ENCODE results near the gene CLCNKB.
"Not testable (repeated sequence)": the region's sequence is repeated elsewhere in the genome, so short reads cannot be mapped to it uniquely, and the experiment has no call there.

CLCNKB gene

DNA sequence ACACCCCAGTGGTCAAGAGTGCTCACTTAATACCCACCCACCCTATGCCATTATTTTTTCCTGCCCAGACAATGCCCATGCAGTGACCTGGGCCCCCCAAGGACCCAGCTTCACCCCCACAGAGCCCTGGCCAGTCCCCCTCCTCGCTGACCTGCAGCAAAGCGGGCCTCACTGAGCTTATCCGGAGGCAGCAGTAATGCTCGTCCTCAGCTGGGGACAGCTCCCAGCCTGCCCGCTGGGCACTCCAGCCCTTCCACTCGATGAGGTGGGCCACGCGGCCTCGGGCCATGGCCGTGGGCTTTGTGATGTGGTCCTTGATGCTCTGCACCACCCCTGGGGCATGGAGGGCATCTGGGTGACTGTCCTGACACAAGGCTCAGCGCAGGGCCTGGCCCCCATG lies 7.1 kb upstream of the CLCNKB start:
- not testable (repeated sequence) for DNase-seq

DNA sequence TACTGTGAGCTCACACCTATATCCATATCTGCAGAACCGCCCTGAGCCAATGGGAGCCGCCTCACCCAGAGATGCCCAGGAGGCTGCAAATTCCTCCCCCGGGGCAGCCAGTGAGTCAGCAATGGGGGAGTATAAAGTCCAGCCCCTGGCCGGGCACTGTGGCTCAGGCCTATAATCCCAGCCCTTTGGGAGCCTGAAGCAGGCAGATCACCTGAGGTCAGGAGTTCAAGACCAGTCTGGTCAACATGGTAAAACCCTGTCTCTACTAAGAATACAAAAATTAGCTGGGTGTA lies 5.0 kb upstream of the CLCNKB start:
- no peak for DNase-seq

DNA sequence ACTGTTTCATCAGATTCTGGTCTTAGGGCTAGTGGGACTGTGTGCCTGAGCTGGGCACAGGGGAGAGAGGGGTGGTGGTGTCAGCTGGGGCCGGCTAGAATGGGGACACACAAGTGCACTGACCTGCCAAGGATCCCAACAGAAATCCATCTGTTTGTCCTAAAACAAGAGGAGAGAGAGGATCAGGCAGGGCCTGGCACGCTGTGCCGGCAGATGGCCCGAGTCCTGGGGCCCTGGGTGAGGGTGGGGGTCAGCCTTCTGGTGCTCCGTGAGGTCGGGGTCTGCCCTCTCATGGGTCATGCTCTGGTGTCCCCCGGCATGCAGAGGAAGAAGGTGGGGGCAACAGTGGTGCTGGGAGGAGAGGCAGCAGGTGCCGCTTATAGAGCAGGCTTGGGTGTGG lies 3.7 kb upstream of the CLCNKB start:
- DNase-seq: not testable (repeated sequence)

DNA sequence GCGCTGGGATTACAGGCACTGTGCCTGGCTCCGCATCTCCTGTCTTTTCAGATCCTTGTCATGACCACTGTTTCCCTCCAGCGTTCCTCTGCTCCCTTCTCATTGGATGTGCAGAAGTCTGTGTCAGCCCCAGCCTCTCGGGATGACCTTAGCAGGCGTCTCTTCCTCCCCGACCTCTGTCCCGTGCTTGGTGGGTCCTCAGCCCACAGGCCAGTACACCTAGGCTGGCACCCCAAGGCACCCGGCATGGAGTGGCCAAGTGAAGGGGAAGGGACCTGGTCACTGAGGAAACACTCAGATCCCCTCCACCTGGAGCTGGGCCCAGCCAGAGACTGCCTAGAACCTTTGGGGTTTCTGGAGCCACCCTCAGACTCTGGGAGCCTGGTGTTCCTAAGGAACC lies 2.4 kb upstream of the CLCNKB start:
- DNase-seq: no peak

DNA sequence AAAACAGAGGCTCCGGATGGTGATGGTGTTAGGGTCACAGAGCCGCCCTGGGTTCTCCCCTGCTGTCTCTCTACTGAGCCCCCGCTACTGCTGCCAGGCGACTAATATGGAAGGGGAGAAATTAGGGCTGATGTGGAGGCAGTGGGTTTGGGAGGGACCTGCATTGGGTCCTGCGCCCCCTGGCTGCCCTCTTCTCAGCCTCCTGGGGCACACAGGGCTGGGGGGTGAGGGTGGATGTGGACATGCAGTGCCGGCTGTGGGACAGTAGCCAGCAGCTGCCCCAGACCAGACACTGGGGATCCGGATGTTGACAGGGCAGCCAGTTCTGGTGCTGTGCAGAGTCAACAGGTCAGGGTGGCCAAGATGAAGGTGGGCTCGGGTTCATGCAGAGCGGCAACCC lies 1.5 kb upstream of the CLCNKB start:
- DNase-seq: no peak

DNA sequence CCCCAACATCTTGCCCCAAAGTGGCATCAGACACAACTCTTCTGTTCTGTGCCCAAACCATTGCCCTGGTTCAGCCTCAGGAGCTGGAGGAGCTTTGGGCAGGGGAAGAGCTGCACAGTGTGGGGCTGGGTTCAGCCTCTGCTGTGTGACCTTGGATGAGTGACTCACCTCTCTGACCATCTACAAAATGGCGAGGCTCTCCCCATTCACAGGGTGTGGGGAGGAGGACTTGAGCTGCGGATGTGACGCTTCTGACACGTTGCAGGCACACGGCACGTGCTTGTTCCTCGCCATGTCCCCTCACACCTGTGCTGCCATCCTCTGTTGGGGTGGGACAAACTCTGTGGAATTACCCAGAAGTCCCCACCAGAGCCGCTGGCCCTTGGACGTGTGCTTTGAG lies 928 bp upstream of the CLCNKB start:
- DNase-seq: not testable (repeated sequence)

DNA sequence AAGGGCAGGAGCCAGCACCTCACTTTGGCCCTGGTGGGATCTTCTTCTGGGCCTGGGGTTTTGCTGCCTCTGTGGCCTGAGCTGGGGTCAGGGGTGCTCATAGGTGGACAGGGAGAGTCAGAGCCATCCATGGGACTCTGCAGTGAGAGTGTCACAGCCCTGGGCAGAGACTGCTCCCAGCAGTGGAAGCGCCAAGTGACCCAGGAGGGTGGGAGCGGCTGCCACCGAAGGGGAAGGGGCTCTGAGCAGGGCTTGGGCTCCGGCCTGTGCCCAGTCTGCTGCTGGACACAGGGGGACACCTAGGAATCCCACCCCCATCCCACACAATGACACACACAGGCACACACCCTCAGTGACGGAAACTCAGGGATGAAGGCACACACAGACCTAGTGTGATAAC lies 368 bp downstream of the CLCNKB start:
- no peak for DNase-seq

DNA sequence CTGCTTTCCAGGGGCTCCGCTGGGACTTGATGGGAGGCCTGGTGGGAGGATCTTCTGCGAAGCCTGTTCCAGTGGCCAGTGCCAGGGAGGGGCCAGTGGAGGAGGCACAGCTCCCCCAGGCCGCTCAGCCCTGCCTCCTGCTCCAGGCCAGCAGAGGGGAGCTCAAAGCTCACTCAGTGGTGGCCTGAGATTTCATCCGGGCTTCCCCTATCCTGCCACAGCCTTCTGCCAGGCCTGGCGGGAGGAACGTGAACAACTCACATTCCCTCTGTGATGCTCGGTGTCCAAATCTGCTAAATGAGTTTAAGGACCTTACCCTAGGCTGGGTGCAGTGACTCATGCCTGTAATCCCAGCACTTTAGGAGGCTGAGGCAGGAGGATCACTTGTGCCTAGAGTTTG lies 3.3 kb downstream of the CLCNKB start:
- DNase-seq: no peak

DNA sequence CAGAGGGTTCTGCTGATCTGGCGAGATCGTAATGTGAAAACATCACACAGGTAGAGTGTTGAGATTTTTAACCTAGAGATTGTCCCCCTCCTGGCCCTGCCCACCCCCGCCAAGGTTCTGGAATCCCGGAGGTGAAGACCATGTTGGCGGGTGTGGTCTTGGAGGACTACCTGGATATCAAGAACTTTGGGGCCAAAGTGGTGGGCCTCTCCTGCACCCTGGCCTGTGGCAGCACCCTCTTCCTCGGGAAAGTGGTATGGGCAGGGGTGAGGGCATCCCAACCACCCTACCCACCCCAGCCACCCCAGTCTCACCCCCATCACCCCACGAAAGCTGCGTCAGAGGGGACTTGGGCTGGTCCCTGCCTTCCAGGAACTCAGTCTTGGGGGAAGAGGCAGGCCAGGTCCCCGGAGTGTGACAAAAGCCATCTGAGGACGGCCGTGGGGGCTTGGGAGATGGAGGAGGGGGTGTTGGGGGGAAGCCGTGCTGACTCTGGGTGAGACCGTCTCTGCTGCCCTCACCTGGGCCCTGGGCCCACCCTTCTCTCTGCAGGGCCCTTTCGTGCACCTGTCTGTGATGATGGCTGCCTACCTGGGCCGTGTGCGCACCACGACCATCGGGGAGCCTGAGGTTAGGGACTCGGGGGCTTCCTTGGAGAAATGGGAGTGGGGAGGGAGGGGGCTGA lies 4.4 kb downstream of the CLCNKB start:
- no peak for DNase-seq

DNA sequence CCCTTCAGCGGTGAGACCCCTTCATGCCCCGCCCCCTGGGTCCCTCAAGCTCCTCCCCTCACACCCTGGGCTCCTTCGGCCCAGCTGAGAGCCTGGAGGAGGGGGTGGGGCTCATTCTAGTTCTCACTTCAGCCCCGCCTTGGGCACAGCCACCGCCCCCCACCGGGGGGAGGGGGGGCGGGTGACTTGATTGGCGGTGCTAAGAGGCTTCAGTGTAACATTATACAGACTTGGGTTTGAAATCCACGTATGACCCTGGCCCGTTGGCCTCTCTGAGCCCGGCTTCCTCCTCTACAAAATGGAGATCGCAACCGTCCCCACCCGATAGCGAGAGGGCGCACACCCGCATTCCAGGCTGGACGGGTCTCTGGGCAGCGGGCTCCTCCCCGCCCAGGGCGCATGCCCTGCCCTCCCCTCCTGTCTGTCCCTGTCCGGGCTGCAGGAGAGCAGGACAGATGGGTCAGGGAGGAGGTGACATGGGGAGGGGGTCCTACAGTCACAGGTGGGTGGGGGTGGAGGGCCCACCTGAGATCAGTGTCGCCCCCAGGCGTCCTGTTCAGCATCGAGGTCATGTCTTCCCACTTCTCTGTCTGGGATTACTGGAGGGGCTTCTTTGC lies 5.1 kb downstream of the CLCNKB start:
- DNase-seq: no peak

DNA sequence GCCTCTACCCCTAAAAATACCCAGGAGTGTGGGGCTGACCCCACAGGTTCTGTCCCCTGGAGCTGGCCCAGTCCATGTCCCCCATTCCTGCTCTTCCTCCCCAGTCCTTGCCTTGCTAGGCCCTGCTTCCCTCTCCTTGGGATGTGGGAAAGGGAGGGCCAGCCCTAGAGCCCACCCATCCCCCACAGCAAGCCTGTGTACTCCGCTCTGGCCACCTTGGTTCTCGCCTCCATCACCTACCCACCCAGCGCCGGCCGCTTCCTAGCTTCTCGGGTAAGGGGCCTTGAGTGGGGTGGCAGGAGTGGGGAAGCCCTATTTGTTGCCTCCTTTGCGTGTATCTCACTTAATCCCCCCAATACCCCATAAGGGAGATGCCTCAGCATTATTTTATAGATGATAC lies 6.7 kb downstream of the CLCNKB start:
- no peak for DNase-seq

DNA sequence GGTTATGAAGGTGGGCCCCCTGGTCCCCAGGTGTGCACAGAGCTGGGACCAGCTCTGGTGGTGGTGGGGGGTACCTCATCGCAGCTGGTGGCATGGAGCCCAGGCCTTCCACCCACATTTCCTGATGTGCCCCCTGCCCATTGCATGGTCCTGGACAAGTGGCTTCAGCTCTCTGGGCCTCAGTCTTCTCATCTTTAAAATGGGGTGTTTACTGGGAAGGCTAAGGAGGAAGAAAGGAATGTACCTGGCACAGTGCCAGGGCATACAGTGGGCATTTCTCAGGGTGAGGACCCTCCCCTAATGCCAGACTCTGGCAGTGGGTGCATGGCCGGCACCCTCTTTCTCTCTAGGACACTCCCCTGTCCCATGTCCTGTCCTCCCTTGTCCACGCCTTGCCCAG lies 7.5 kb downstream of the CLCNKB start:
- DNase-seq: no peak

DNA sequence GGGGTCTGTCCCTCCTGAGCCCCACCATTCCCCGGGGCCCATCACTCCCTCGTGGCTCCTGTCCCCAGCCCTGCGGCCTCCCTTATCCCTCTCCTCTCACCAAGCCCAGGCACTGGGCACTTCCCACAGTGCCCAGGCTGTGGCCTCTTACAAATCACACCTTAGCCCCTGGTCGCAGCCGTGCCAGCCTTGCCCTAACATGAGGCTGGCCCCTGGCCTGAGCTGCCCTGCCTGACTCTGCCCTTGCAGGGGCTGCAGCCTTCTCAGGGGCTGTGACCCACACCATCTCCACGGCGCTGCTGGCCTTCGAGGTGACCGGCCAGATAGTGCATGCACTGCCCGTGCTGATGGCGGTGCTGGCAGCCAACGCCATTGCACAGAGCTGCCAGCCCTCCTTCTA lies 8.4 kb downstream of the CLCNKB start:
- not testable (repeated sequence) for DNase-seq

DNA sequence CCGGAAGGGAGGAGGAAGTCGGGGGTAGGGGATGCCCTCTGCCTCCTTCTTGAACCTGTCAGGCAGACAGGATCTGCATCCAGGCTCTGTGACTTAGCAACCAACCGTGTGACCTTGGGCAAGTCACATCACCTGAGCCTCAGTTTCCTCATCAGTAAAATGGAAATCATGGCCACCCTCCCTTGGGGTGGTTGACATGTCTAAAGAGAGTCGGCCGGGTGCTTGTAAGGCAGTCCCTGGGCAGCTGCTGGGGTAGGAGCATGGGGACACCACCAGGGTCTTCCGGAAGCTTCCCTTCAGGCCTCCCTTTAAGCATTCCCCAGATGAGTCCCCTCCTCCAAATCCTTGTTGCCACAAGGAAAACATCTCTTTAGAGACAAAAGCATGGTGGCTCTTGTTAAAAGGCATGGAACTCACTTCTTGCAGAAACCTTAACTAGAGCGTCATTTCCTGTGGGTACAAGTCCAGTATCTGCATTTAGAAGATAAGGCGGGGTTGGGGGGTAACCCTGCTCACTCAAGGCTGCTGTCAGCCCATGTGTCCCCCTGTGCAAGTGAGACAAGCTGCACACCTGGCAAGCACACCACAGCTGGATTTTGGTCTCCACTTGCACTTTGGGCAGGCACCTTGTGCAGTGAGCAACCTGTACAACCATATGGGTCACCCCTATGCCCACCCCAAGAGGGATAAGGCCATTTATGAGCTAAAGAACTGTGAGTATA lies 10.4 kb downstream of the CLCNKB start:
- no peak for DNase-seq

DNA sequence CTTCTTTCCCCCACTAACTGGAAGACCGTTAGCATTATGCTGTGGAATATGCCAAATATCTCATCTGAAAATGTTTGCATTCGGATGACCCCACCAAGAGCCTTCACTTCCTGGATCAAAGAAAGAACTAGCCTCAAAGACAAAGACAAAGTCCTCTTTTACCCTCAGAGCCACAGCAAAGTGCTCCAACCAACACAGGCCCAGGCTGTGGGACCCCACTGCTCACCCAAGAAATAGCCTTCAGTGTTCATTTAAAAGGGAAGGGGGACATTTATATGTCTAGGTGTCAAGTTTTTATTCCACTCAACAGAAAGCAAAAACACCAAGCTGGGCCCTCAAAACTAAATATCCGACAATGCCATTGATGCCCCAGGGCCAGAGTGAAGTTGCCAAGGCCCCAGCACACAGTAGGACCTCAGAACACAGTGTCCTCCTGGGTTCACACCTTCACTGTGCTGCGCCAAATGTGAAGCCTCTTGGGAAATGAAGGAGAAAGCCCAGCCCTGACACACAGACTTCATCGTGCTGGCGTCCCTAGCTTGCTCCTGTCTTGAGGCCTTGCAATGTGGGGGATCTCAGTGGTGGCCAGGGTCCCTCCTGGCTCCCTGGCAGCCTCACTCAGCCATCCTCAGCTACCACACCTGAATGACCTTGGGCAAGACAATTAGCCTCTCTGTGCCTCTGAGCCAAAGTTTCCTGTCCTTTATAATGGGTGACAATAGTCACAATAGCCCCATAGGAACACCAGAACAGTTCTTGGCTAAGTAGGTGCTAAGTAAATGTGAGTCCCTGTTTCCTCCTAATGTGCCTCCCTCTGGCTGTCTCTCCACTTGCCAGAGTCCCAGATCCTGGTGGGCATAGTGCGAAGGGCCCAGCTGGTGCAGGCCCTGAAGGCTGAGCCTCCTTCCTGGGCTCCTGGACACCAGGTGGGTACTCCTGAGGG lies 11.3 kb downstream of the CLCNKB start:
- no peak for DNase-seq

DNA sequence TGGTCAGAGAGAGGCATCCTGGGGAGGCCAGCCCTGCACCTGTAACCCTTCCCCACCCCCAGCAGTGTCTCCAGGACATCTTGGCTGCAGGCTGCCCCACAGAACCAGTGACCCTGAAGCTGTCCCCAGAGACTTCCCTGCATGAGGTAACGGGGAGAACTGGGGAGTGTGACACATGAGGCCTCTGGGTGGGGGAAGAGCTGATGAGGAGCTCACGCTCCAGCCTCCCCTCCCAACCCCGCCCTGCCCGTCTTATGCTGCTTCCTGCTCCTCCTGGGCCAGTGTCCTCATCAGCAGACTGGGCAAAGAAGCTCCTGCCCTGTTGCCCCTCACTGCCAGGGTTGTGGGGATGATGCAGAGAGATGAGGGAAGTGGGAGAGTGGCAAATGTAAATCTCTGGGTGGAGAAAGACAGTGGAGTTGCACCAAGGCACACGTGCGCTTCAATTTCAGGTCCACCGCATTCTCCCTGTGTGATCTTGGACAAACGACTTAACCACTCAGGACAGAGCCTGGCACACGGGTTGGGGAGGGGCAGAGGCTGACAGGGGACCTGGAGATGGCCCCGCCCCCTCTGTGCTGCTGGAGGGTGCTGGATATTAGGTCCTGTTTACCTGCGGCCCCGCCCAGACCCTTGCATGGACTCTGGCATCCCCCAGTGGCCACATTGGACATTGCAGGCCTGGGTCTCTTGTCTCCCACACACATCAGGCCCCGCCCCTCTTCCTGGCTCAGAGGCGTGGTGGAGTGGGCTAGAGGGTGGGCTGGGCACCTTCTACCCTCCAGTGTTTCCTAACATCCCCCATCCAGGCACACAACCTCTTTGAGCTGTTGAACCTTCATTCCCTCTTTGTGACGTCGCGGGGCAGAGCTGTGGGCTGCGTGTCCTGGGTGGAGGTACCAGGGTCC lies 12.3 kb downstream of the CLCNKB start:
- DNase-seq: peak; percentile 54

DNA sequence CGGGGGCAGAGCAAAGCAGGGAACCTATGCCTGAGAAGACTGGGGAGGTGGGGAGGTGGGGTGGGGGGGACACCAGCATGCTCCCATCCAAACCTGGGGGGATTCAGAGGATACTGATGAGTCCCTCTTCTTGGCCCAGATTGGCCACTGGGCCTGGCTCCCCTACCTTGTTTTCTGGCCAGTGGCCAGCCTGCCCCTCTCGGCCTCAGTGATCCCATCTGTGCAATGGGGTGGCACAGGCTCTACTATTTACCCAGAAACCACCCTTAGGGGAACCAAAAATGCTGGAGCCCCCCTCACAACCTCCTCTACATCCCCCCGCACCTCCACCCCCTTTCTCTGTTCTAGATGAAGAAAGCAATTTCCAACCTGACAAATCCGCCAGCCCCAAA lies 12.9 kb downstream of the CLCNKB start:
- not testable (repeated sequence) for DNase-seq

DNA sequence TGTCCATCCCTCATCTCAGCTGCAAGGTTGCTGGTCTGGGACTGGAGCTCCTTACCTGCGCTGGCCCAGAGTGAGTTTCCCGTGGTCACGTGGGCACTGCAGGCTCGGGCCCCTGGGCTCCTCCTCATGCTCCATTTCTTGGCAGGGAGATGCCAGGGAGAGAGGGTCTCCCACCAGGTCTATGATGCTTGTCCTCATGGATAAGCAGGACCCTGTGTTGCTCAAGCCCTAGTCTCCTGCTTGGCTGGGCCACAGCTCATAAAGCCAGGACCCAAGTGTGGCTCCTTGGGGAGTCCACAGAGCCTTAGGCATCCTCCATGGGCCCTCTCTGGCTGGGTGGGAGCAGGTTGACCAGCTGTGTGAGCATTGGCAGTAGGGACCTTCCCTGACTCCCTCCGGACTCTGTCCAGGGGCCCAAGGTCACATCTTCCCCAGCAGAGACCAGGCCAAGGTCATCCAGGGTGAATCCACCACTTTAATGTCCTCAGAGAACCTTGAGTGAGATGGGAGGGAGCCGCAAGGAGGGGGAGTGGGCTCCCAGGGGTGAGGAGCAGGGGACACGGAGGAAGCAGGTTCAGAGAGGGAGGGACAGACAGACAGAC lies 13.8 kb downstream of the CLCNKB start:
- not testable (repeated sequence) for DNase-seq

DNA sequence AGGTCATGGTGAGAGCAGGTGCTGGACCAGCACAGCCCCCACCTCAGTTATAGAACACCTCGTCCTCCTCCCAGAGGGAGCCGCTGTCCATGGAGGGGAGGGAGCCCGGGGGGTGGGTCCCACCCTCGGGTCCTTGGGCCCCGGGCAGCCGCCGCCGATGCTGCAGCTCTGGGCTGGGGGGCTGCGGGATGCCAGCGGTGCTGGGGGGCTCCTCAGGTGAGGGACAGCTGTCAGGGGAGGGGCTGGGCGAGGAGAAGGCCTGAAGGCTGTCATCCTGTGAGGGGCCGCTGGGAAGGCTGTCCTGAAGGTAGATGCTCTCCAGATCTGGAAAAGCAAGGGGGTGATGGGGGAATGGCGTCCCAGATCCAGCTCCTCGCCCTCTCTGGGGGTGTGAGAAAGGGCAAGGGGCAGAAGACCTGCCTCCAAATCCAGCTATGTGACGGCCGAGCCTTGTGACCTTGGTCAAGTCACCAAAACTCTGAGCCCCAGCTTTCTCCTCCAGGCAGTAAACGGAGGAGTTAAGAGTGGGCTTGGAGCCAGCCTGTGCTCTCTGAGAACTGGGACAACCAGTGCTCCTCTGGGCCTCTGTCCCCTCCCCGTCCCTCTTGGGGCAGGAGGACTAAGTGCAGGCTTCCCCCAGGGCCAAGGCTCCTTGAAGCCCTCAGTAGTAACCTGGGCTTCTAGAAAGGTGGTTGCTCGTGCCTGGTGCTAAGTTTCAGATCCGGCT lies 15.0 kb downstream of the CLCNKB start:
- not testable (repeated sequence) for DNase-seq

DNA sequence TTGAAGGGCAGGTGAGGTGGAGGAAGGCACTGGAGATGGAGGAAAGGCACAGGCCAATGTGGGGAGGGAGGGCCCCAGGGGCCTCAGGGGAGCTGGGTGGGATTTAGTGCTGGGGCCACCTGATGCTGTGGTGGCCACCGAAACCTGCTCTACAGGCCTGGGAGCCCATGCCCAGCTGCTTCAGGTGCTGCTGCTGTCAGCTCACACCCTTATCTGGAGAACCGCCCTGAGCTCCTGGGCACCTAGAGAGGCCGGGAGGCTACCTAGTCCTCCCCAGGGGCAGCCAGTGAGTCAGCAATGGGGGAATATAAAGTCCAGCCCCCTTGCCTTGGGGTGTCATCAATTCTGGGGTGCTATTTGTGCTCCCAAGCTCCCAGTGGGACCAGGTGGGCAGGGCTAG lies 17.7 kb downstream of the CLCNKB start:
- no peak for DNase-seq

All from NCI-H2107 (cell line).